ENCODE results near the gene LRRC32. TPM values are rescaled to one million over a fixed set of nuclear protein-coding genes. Genes with fewer than 3 reads are reported as not detected.

LRRC32 gene, protein sequence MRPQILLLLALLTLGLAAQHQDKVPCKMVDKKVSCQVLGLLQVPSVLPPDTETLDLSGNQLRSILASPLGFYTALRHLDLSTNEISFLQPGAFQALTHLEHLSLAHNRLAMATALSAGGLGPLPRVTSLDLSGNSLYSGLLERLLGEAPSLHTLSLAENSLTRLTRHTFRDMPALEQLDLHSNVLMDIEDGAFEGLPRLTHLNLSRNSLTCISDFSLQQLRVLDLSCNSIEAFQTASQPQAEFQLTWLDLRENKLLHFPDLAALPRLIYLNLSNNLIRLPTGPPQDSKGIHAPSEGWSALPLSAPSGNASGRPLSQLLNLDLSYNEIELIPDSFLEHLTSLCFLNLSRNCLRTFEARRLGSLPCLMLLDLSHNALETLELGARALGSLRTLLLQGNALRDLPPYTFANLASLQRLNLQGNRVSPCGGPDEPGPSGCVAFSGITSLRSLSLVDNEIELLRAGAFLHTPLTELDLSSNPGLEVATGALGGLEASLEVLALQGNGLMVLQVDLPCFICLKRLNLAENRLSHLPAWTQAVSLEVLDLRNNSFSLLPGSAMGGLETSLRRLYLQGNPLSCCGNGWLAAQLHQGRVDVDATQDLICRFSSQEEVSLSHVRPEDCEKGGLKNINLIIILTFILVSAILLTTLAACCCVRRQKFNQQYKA
- total RNA-seq (under 1 TPM in 1 of 2 experiments, not detected in 1; 0.08 TPM), polyA plus RNA-seq (not detected), total RNA-seq (0 to 2.2 (median 0.07) reads per million in 6 experiments)

DNA sequence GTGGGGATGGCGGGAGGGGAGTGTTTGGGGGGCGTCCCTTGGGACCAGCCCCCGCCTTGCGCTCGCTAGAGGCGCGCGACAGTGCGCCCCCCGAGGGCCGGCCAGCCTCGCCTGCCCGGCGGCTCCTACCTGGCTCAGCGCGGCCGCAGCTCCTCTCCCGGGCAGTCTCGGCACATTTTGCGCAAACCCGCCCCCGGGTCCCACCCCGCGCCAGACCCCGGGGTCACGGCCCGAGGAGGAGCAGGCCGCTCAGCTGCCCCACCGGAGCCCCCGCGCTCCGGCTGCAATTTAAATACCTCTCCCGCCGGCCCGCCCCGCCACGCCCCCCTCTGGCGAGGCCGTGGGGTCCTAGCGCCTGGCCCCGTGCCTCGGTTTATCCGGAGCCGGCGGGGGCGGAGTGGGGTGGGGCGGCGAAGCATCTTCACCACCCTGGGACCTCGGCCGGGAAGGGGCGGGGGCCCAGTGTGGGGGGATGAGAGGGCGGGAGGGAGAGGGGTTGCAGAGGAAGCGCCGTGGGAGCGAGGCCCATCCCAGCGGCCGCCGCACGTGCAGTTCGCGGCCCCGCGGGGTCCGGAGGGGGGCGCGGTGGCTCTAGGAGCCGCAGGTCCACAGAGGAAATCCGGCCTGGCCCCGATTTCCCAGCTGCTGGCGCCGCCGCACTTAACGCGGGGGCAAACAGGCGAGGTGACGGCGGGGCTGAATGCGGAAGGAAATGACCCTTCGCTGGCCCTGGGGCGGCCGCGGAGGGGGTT, at the start of gene LRRC32:
TSS of gene LRRC32 (minus strand) at position 263 of the 752 bp plus-strand sequence. CDS start 4,793 bp downstream, outside the sequence.
- Mint-ChIP-seq H3K9me3 (no peaks in the 10 kb centered on the region), H3K27me3 (peaks cover 11 to 21% (median 17%) of the 10 kb centered on the region in 5 donors), H3K27ac (peak within 1 kb of the TSS in 4 of 10 donors; percentile 35 to 43 (median 38)), H3K4me1 (peaks cover 11 to 64% (median 27%) of the 10 kb centered on the region in 4 donors), H3K4me3 (peak within 1 kb of the TSS; percentile 68 to 86 (median 73)), H3K36me3 (no peaks in the 10 kb centered on the region)
- ATAC-seq, result peak; percentile 31
- peak in 2 of 10 donors; percentile 19 to 64 for DNase-seq
- POLR2A ChIA-PET, result no interaction called here

DNA sequence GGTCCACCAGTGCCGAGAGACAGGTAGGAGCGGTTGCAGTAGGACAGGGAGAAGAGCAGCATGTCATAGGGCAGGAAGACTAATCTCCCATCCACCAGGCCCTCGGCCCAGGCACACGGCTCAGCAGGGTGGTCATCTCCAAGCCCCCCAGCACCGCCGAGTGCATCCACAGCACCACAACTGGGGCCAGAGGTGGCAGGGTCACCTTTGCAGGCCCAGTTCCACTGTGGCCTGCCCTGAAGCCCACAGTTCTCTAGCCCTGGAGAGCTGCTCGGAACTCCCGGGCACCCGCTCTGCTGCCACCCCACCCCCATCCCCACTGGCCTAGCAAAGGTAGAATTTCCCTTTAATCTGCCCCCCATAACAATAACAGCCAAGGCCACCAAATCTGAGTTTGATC, 49.1 kb upstream of the LRRC32 start:
- Mint-ChIP-seq H3K36me3 (no peaks in the 10 kb centered on the region), H3K27ac (no peak overlapping the region), H3K4me1 (peaks cover 6 to 9% (median 8%) of the 10 kb centered on the region in 4 donors), H3K4me3 (no peak overlapping the region), H3K9me3 (no peaks in the 10 kb centered on the region), H3K27me3 (peaks cover 5 to 18% (median 14%) of the 10 kb centered on the region in 5 donors)
- no peak for DNase-seq
- ATAC-seq, result no peak
- POLR2A ChIA-PET, result no interaction called here

DNA sequence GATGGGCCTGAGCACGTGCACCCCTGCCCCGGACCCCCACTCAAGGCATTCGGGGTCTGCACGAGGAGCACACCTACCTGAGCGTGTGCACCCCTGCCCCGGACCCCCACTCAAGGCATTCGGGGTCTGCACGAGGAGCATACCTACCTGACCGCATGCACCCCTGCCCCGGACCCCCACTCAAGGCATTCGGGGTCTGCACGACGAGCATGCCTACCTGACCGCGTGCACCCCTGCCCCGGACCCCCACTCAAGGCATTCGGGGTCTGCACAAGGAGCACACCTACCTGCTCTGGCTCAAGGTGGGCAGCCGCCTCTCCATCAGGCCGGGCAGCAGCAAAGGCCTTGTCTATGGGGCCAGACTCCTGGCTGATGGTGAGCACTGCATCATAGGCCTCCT, 48.7 kb upstream of the LRRC32 start:
- peaks cover 6 to 9% (median 8%) of the 10 kb centered on the region in 4 donors for H3K4me1 Mint-ChIP-seq
- H3K36me3 Mint-ChIP-seq, result no peaks in the 10 kb centered on the region
- POLR2A ChIA-PET, result no interaction called here
- peaks cover 5 to 18% (median 13%) of the 10 kb centered on the region in 5 donors for H3K27me3 Mint-ChIP-seq
- no peaks in the 10 kb centered on the region for H3K9me3 Mint-ChIP-seq
- H3K27ac Mint-ChIP-seq, result no peak overlapping the region
- no peak overlapping the region for H3K4me3 Mint-ChIP-seq
- no peak for ATAC-seq
- no peak for DNase-seq

DNA sequence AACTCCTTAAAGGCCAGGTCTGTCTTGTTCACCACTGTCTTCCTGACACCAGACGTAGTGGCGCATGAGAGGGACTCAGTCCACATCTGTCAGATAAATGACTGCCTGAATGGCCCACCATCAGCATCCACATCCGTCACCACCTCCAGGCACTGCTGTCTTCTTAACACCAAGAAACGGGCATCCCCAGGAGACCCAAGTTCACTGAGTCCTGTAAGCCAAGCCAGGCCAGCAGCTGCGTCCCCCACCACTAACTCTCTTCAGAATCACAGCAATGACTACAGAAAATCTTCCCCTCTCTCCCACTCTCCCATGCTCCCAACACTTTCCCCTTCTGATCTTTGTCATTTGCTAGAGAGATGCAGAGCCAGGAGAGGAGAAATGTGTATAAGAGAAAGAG, 47.3 kb upstream of the LRRC32 start:
- Mint-ChIP-seq H3K9me3 (no peaks in the 10 kb centered on the region), H3K4me3 (no peak overlapping the region), H3K27ac (peak overlapping the region in 1 of 10 donors; percentile 66), H3K4me1 (peaks cover 6 to 9% (median 8%) of the 10 kb centered on the region in 4 donors), H3K27me3 (peaks cover 5 to 15% (median 10%) of the 10 kb centered on the region in 5 donors), H3K36me3 (no peaks in the 10 kb centered on the region)
- no peak for ATAC-seq
- POLR2A ChIA-PET, result no interaction called here
- DNase-seq, result no peak

DNA sequence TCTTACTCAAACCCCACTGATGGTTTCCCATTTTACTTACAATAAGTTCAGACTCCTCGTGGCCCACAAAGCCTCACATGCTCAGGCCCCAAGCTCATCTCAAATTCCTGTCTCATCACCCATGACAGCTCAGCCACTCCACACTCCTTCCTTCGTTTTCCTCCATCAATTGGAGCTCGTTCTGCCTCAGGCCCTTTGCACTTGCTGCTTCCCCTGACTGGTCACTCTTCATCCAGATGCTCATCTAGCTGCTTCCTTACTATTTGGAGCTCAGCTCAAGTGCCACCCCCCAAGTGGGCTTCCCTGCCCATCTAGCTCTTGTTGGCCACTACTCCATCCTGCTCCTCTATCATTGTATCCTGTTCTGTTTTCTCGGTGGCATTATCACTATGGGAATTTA, 46.8 kb upstream of the LRRC32 start:
- peaks cover 4 to 8% (median 6%) of the 10 kb centered on the region in 4 donors for H3K4me1 Mint-ChIP-seq
- POLR2A ChIA-PET, result no interaction called here
- no peak overlapping the region for H3K4me3 Mint-ChIP-seq
- no peak for ATAC-seq
- DNase-seq, result no peak
- no peaks in the 10 kb centered on the region for H3K9me3 Mint-ChIP-seq
- H3K27me3 Mint-ChIP-seq, result peaks cover 4 to 10% (median 7%) of the 10 kb centered on the region in 5 donors
- H3K36me3 Mint-ChIP-seq, result no peaks in the 10 kb centered on the region
- H3K27ac Mint-ChIP-seq, result no peak overlapping the region

DNA sequence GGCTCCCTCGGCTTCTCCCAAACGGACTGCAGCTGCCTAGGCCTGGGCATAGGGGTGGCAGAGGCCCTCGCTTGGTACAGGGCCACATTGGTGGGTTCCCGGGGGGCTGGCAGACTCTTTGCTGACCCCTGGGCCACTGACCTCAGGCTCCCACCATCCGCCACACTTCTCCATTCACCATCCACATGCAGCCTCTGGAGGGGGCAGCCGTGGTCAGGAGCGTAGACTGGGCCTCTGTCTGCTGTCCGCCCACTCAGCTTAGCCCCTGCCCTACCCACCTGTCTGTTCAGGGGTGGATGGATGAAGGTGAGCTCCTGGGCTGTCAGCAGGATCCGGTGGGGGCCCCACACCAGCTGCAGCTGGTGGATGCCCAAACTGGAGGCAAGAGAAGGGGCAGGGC, 45.7 kb upstream of the LRRC32 start:
- H3K9me3 Mint-ChIP-seq, result no peaks in the 10 kb centered on the region
- POLR2A ChIA-PET, result no interaction called here
- no peak overlapping the region for H3K4me3 Mint-ChIP-seq
- peaks cover 0 to 1% (median 0%) of the 10 kb centered on the region in 4 donors for H3K4me1 Mint-ChIP-seq
- no peak for DNase-seq
- no peaks in the 10 kb centered on the region for H3K36me3 Mint-ChIP-seq
- no peaks in the 10 kb centered on the region for H3K27me3 Mint-ChIP-seq
- no peak overlapping the region for H3K27ac Mint-ChIP-seq
- no peak for ATAC-seq

DNA sequence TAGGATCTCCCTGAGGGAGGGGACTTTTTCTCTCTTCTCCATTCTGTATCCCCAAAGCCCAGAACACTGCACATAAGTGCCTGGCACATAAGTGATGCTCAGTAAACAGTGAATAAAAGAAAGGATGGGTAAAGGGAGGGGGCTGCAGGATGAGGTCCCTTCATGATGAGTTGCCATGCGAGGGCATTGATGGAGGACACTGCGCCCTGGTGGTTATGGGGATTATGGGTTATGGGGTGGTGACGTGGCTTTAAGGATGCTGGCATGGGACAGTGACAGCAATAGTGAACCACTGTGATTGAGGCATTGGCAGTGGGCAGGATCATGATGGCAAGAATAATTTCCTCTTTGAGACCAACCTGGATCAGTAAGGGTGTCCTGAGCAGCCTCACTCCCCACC, 43.9 kb upstream of the LRRC32 start:
- POLR2A ChIA-PET, result no interaction called here
- Mint-ChIP-seq H3K36me3 (no peaks in the 10 kb centered on the region), H3K4me1 (peaks cover 0 to 1% (median 0%) of the 10 kb centered on the region in 4 donors), H3K27ac (no peak overlapping the region), H3K9me3 (no peaks in the 10 kb centered on the region), H3K4me3 (no peak overlapping the region), H3K27me3 (peaks cover 0 to 1% (median 0%) of the 10 kb centered on the region in 5 donors)
- DNase-seq, result no peak
- ATAC-seq, result no peak

DNA sequence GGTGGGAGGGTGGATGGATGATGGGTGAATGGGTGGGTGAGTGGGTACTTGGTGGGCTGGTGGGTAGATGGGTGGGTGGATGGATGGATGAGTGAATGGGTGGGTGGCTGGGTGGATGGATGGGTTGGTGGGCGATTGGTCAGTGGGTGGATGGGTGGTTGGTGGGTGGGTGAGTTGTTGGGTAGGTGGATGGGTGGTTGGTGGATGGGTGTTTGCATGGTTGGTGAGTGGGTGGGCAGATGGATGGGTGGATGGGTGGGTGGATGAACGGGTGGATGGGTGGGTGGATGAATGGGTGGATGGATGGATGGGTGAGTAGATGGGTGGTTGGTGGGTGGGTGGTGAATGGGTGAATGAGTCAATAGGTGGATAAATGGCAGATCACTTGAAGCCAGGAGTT, 43.0 kb upstream of the LRRC32 start:
- peaks cover 0 to 1% (median 0%) of the 10 kb centered on the region in 5 donors for H3K27me3 Mint-ChIP-seq
- no peak overlapping the region for H3K27ac Mint-ChIP-seq
- H3K9me3 Mint-ChIP-seq, result no peaks in the 10 kb centered on the region
- no peak for DNase-seq
- POLR2A ChIA-PET, result no interaction called here
- ATAC-seq, result no peak
- H3K36me3 Mint-ChIP-seq, result no peaks in the 10 kb centered on the region
- peaks cover 0 to 1% (median 0%) of the 10 kb centered on the region in 4 donors for H3K4me1 Mint-ChIP-seq
- H3K4me3 Mint-ChIP-seq, result no peak overlapping the region

DNA sequence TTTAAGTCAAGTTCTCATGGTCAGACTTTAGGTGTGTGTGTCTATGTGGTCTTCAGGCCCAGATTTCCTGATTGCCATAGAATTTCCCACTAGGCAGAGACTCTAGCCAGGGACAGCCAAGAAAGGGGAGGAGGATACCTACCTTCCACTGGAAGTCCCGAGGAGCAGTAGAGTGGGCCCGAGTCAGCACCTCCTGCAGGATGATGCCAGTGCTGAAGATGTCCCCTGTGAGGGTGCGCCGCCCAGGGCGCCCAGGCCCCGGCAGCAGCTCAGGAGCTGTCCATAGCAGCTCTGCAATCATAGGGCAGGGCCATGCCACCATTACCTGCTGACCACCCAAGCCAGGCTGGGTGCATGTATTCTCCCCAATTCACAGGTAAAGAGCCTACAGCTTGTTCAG, 41.6 kb upstream of the LRRC32 start:
- Mint-ChIP-seq H3K36me3 (no peaks in the 10 kb centered on the region), H3K27ac (peak overlapping the region in 1 of 10 donors; percentile 63), H3K4me3 (no peak overlapping the region), H3K4me1 (peaks cover 0 to 1% (median 0%) of the 10 kb centered on the region in 4 donors), H3K9me3 (no peaks in the 10 kb centered on the region), H3K27me3 (peaks cover 0 to 1% (median 0%) of the 10 kb centered on the region in 5 donors)
- DNase-seq, result no peak
- POLR2A ChIA-PET, result no interaction called here
- no peak for ATAC-seq

DNA sequence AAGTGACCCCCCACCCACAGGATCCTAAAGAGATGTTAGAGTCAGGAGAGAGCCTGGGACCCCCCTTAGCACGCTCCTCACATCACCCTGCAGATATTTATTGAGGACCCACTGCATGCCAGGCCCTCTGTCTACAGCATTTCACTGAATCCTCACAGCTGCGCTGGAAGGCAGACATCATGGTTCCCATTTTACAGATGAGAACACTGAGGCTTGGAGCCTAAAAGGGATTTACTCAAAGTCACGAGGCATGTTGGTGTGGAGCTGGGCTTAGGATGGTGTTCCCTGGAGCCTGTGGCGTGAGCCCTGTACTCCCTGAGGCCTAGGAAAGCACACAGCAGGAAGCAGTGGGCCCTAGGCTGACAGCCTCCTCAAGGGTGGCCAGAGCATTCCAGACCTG, 39.2 kb upstream of the LRRC32 start:
- Mint-ChIP-seq H3K27me3 (peaks cover 0 to 1% (median 0%) of the 10 kb centered on the region in 5 donors), H3K27ac (no peak overlapping the region), H3K9me3 (peaks cover 0 to 17% (median 6%) of the 10 kb centered on the region in 9 donors), H3K36me3 (peaks cover 0 to 7% (median 0%) of the 10 kb centered on the region in 3 donors), H3K4me3 (no peak overlapping the region), H3K4me1 (no peaks in the 10 kb centered on the region)
- POLR2A ChIA-PET, result no interaction called here
- no peak for DNase-seq
- no peak for ATAC-seq

DNA sequence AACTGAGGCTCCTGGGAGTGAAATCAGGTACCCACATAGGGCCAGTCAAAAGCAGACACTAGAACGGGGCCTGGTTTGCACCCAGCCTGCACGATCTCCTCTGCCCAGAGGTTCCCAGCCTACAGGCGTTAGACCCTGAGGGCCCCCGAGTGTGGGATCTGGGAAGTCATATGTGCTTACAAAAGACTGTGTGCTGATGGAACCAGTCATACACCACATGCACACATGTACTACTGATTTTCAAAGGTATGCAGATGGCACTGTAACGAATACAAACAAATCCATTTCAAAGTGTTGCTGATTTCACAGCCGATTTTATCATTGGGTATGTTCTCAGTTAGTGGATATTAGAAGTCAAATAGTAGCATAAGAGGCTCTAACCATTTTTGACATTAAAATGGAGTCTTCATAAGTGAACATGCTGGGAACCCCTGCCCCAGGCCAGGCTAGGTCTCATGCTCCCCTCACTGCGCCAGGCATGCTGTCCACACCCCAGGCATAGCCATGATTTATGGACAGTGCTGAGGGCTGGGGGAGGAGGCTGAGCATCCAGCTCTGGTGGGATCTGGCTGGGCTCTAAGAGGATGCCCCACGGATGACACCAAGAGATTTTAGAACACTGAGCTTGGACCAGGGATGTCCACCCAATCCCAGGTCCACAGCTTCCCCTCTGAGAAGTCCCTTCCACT, 38.6 kb upstream of the LRRC32 start:
- no peak overlapping the region for H3K27ac Mint-ChIP-seq
- DNase-seq (no peak), ATAC-seq (no peak)
- peaks cover 0 to 7% (median 0%) of the 10 kb centered on the region in 3 donors for H3K36me3 Mint-ChIP-seq
- no peak overlapping the region for H3K4me3 Mint-ChIP-seq
- POLR2A ChIA-PET, result no interaction called here
- H3K9me3 Mint-ChIP-seq, result peaks cover 0 to 23% (median 6%) of the 10 kb centered on the region in 9 donors
- peaks cover 0 to 3% (median 0%) of the 10 kb centered on the region in 5 donors for H3K27me3 Mint-ChIP-seq
- H3K4me1 Mint-ChIP-seq, result no peaks in the 10 kb centered on the region

DNA sequence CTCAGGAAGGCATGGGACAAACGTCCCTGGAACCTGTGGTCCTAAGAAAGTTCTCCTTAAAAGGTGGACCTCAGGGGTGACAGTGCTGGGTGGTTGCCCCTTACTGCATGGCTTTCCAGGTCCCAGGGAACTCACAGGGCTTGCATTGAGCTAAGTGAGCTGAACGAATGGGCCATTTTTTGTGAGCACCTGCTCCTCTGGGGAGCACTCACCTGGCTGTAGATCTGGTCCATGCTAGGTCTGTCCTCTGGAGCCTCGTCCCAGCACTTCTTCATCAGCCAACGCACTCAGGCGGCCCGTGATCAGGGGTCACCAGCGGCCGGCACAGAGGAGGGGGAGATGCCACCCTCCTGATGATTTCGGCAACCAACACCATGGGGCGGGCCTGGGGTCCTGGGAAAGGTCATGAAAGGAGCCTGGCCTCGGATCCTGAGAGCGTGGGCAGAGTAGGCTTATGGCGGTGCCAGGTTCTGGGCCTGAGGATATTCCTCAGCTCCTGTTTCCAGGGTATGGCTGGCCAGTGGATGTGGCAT, 36.8 kb upstream of the LRRC32 start:
- no peak overlapping the region for H3K27ac Mint-ChIP-seq
- DNase-seq (peak in 1 of 10 donors; percentile 37), ATAC-seq (no peak)
- H3K9me3 Mint-ChIP-seq, result peaks cover 0 to 25% (median 6%) of the 10 kb centered on the region in 9 donors
- peaks cover 0 to 7% (median 0%) of the 10 kb centered on the region in 3 donors for H3K36me3 Mint-ChIP-seq
- H3K4me3 Mint-ChIP-seq, result no peak overlapping the region
- peaks cover 0 to 13% (median 0%) of the 10 kb centered on the region in 5 donors for H3K27me3 Mint-ChIP-seq
- H3K4me1 Mint-ChIP-seq, result no peaks in the 10 kb centered on the region
- POLR2A ChIA-PET, result no interaction called here
